ENCODE results near the gene CUL7.

- TF ChIP-seq CTCF (IDR thresholded peaks at IDR 0.05): no peak
- TF ChIP-seq POLR2A (IDR thresholded peaks at IDR 0.05): no peak
- TF ChIP-seq EP300 (IDR thresholded peaks at IDR 0.05): no peak
Measured at GRCh38 chr6:43006251-43006650, 47.4 kb downstream of the CUL7 start.
